CD4-positive, alpha-beta T cell treated with Interleukin-6 for 4 hours (primary cell): ENCODE results near the gene SYNGR3.

ENCODE experiments used
- DNase-seq: peaks from one replicate; pipeline ENCODE4 v3.0.0-alpha.2; 2020; ENCODE audit warnings: mixed read lengths

Gene SYNGR3

DNA sequence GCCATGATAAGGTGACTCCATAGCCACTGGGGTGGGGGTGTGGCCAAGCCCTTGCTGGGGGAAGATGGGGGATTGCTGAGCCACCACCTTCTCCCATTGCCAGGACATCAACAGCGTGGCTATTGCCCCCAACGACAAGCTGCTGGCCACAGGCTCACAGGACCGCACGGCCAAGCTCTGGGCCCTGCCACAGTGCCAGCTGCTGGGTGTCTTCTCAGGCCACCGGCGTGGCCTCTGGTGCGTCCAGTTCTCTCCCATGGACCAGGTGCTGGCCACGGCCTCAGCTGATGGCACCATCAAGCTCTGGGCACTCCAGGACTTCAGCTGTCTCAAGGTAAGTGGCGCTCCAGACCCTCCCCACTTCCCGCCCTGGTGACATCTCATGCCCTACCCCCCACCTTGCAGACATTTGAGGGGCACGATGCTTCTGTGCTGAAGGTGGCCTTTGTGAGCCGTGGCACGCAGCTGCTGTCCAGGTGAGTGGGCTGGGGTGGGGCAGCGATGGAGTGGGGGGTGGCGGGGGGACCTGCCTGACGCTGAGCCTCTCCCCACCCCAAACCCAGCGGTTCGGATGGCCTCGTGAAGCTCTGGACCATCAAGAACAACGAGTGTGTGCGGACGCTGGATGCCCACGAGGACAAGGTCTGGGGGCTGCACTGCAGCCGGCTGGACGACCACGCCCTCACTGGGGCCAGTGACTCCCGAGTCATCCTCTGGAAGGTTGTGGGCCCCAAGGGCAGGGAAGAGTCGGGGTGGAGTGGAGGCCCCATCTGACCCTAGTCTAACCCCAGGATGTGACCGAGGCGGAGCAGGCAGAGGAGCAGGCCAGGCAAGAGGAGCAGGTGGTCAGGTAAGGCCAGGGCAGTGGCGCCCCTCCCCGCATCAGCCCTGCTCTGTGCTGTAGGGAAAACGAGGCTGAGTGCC is 12.6 kb upstream of the SYNGR3 start:
- DNase-seq, result no peak

DNA sequence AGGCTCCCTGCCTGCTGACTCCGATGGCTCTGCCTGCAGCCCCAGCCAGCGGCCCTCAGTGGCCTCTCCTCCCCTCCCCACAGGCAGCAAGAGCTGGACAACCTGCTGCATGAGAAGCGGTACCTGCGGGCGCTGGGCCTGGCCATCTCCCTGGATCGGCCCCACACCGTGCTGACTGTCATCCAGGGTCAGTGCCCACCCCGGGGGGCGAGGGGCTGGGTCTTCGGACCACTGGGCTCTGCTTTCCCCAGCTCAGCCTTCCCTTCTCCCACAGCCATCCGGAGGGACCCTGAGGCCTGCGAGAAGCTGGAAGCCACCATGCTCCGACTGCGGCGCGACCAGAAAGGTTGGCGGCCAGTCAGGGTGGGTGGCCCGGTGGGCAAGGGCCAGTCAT is 11.9 kb upstream of the SYNGR3 start:
- no peak for DNase-seq

DNA sequence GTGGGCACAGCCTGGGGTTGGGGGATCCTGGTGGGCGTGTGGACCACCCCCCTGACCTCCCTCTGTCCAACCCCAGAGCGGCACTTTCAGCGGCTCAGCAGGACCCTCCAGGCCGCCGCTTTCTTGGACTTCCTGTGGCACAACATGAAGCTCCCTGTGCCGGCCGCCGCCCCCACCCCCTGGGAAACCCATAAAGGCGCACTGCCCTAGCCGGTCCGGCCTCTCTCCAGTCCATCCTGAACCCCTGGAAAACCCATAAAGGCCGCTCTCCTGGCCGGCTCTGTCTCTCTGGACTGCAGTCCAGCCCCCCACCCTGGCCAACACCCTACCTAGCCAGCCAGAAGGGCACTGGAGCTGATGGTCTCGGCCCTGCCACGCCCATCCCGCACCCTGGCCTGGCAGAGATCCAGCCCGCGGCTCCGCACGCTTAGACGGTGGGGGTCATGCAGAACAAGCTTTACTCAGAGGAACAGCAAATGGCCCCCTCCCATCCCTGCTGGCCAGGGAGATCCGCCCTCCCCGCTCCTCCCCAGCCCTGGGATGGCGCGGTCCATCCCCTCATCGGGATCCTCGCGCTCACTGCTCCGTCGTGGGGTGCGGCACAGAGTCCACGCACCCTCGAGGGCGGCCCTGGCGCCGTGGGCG is 11.2 kb upstream of the SYNGR3 start:
- no peak for DNase-seq

DNA sequence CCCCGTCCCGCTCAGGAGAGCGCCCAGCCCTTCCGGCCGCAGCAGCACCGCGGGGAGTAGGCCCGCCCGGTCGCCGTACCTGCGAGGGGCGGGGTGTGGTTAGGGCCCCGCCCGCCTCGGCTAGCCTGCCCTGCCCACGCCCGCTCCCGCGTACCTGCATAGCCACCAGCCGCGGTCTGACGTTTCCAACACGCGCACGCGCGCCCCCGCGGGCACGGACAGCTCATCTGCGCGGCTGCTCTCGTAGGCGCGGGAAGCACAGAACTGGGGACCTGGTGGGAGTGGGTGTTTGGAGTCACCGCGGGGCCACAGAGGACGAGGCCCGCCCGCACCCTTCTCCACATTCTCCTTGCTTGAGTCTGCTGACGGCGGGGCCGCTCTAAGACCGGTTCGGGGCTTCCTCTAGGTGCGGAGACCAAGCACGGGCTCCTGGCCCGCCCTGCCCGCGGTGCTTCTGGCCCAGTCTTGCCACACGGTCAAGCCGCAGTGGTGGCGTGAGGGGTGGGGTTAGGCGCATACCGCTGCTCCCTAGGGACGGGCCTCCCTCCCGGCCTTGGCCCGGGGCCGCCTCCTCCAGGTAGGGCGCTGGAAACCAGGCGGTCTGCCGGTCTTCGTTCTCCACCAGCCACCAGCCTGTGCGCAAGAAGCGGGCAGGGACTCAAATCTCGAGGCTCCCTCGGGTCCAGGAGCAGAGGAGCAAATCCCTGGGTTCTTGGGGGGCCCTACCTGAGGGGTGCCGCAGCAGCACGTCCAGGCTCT is 10.3 kb upstream of the SYNGR3 start:
- peak; percentile 54 for DNase-seq

DNA sequence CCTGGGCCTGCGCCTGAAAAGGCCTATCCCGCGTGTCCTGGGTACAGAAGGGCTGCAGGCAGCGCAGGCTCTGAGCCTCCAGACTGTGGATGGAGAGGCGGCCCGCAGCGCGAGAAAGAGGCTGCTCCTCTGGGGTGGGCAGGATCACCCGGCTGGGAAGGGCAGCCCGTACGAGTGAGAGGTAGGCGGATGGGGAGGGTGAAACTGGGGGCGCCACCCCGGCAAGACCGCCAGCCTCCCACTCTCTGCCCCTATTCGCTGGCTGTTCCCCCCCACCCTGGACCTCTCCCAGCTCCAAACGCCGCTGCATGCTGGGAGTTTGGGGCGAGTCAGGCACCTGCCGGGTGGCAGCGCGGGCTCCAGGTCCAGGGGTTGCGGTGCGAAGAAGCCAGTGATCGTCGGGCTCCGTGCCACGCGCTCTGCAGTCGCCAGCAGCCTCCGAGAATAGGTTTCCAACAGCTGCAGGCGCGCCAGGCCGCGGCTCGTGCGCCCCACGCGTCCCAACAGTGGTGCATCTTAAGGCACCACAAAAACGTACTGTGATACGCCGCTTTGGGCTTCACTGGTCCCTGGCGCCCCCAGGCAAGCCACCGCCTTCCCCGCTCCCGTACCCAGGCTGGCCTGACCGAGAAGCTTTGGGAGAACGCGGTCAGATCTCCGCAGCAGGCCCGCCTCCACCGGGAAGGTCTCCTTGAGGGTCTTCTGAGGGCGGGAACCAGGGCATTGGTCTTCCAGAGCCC is 9.6 kb upstream of the SYNGR3 start:
- DNase-seq, result no peak

DNA sequence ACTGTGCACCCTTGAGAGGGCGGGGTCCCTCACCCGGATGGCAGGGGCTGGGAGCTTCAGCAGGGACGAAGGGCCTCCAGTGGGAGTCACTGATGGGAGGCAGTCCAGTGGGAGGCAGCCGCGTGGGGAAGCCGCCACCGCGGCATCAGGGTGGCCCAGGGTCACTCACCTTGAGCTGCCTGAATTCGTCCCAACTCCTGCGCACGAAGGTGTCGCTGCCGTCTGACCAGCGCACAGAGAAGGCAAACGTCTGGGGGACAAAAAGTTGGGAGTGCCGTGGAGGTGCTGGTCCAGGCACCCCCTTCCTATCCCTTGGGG is 9.0 kb upstream of the SYNGR3 start:
- DNase-seq, result no peak

DNA sequence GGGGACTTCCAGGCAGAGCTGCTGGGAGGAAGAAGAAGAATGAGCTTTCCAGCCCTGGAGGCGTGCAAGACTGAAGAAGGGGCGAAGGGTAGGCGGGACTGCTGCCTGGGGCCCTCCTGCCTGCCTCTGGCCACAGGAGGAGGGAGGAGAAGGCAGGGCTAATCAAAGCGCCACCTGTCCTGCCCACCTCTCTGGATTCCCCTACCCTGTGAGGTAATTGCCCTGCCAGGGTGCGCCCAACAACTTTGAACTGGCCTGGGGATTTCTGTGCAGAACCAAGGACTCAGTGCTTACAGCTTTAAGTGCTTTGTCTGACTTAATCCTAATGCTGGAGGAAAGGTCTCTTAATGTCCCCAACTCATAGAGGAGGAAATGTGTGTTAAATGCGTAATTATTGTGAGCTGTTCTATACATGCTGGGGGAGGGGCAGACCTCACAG is 8.4 kb upstream of the SYNGR3 start, which contains the start of gene NOXO1:
NOXO1 (minus strand) TSS at position 72 of the 439 bp plus-strand sequence. CDS start 290 bp downstream, outside the sequence.
- DNase-seq, result no peak

DNA sequence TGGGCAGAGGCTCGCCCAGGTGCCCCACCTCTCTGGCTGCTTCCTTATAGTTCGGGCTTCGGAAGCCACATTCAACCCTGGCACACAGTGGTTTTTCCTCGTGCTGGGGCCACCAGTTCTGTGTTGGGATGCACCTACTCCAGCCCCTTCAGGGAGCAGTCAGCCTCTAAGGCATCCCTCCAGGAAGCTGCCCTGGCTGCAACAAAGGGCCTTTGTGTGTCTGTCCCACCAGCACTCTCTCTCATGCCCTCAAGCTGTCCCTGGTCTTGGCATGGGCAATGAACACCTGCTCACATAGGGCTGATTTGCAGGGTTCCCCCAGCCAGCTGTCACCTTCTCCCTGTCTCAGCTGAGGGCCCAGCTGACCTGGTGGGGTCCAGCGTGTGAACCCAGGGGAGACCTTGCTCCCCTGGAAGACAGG is 7.7 kb upstream of the SYNGR3 start:
- no peak for DNase-seq

DNA sequence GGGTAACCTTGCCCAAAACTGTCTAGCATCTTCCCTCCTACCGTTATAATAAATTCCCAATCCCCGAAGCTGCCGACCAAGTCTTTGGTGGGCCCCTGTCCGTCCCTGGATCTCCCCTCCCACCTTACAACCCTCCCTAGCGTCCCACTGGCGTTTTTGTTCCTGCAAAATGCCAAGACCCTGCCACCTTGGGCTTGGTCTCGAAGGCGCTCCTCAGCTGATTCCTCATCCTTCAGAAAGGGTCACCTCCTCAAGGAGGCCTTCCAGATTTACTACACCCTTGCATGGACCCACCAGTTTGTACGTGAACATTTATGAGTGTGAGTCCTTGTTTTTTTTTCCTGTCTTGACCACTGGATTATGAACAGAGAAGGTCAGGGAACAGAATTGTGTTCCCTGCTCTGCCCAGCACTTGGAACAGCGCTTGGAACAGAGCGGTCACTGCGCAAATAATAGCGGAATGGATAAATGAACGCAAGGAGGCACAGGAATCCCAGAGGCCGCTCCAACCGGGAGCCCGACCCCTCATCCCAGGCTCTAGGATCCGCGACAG is 6.7 kb upstream of the SYNGR3 start:
- DNase-seq, result no peak

DNA sequence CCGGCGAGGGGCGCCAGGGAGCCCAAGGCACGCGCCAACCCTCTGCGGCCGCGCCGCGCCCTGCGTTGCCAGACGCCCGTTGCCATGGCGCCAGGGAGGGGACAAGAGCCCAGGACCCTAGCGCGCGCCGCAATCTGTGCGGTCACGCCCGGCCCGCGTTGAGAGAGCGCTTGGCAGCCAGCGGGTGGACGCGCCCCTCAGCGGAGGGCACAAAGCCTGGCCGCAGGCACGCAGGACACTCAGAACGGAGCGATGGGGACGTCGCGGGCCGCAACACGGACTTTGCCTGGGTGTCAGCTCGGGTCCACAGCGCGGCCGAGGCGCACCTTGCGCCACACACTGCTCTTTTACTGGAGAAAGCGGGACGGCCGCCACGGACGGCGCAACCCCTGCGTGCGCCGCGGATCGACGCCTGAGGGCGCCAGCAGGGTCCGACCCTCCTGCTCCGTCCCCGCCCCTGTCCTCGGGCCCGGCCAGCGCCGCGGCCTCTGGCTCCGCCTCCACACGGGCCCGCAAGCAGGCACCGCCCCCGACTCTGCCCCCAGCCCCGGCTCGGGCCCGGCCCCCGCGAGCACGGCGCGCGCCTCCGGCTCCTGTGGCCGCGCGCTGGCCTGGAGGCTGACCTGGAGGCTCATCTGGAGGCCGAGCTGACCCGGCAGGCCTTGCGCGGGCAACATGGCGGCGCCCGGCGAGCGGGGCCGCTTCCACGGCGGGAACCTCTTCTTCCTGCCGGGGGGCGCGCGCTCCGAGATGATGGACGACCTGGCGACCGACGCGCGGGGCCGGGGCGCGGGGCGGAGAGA is 6.0 kb upstream of the SYNGR3 start, which contains the start of gene GFER:
GFER (plus strand) TSS at position 650 of the 803 bp plus-strand sequence; CDS start at position 676, 26 bp downstream.
- peak; percentile 79 for DNase-seq

DNA sequence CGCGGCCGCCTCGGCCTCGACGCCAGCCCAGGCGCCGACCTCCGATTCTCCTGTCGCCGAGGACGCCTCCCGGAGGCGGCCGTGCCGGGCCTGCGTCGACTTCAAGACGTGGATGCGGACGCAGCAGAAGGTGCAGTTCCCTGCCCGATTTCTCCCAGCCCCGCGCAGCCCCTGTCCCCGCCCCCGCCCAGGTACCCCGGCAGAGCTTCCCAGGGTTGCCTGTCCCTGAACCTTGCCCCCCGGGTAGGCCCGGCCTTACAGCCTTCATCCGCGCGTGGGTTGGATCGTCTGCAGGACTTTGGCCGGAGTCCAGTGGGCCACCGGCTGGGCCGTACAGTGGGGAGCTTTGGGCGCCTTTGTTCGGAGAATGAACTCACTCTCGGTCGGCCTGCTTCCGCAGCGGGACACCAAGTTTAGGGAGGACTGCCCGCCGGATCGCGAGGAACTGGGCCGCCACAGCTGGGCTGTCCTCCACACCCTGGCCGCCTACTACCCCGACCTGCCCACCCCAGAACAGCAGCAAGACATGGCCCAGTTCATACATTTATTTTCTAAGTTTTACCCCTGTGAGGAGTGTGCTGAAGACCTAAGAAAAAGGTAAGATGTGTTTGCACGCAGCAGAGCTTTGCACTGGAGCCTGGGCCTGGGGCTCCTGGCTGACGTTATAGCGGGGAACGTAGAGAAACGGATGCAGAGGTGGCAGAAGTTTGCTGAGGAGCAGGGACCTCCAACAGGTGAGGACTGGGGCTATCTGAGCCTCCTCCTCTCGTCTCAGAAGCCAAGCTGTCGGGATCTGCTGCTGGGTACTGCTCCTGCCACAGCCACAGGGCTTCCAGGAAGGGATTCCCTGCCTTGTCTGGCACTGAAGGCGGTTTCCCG is 5.2 kb upstream of the SYNGR3 start:
- peak; percentile 49 for DNase-seq

DNA sequence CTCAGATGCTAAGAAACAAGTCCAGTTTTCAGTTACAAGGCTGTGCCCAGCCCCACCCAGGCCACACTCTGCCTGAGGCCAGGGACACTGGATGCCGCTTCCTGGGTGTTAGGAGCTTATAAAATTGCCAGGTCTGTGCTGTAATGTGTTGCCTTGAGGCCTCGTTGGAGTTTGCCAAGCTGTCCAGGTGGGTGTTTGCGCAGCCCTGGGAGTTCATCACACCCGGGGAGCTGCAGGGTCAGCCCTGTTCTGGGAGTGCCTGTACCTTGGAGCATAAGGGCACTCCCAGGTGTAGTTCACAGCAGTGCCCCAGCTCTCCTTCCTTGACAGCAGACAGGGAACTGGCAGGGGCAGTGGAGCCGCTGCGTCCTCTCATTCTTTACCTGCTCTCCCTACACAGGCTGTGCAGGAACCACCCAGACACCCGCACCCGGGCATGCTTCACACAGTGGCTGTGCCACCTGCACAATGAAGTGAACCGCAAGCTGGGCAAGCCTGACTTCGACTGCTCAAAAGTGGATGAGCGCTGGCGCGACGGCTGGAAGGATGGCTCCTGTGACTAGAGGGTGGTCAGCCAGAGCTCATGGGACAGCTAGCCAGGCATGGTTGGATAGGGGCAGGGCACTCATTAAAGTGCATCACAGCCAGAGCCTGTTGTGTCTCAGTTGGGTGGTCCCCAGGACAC is 4.2 kb upstream of the SYNGR3 start:
- no peak for DNase-seq

DNA sequence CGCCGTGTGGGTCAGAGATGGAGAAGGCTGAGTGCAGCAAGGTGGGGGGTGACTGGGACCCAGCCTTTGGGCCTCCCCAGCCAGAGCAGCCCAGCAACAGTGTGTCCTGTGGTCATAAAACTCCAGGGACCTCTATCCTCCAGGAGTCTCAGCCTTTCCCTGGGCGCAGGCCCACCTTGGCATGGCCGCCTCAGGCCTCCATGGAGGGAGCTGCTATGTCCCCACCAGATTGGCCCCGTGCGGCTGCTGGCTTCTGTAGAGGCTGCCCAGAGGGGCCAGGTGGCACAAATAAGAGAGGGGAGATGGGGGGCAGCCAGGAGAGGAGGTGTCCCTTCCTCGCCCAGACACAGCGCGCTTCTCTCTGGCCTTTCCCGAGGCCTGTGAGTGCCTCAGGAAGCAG is 2.6 kb upstream of the SYNGR3 start:
- no peak for DNase-seq

DNA sequence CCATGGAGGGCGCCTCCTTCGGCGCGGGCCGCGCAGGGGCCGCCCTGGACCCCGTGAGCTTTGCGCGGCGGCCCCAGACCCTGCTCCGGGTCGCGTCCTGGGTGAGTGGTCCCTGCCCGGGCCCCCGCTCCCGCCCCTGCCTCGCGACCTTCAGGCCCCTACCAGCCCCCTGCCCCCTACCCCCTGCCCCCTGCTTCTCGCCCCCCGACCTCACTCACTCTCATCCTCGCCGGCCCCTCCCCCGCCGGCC is 256 bp downstream of the SYNGR3 start:
- no peak for DNase-seq

DNA sequence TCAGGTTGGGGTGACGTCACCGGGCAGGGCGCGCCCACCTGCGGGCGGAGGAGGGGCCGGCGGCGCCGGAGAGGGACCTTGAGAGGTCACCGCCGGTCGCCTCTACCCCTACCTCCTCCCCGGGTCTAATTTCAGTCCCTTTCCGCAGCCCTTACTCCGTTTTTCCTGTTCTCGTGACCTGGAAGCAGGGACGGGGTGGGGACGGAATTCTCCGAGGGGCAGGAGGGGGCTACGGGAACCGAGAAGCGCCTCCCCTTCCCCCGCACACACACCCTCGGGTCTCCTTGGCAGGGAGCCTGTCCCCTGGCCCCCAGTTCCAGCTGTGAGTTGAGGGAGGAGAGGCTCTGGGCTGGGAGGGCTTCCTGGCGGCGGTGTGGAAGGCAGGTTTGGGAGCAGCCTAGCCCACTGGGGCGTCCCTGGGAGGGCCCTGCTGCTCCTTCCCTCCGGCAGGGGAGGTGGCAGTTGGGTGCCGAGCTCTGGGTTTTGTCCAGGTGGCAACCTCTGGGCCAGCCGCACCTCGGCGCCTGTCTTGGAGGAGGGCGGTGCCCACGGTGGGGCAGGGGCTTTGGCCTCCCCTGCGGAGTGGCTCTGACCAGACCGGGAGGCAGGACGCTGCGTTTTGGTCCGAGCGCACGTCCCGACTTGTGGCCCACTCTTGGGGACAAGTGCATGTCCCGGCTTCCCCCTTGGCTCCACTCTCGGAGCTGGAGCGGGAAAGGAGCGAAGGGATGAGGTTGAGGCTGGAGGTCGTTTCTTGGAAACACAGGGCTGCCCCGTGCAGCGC is 773 bp downstream of the SYNGR3 start:
- DNase-seq, result peak; percentile 59

DNA sequence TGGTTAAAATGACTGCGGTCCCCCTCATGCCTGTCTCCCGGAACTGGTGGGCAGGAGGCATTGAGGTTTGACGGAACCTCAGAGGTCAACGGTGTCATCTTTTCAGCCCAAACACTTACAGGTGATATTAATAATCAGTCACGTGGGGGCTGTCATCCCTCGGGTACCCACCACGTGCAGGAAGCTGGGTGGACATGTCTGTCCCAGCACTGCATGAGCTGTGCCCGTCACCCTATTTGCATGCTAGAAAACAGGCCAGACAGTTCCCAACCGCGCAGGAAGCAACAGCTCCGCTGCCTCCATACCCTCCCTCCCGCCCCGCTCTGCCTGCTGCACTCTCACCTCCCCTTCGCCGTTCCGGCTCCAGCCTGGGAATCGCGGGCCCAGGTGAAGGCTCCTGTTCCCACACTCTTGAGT is 1.4 kb downstream of the SYNGR3 start:
- peak; percentile 70 for DNase-seq

DNA sequence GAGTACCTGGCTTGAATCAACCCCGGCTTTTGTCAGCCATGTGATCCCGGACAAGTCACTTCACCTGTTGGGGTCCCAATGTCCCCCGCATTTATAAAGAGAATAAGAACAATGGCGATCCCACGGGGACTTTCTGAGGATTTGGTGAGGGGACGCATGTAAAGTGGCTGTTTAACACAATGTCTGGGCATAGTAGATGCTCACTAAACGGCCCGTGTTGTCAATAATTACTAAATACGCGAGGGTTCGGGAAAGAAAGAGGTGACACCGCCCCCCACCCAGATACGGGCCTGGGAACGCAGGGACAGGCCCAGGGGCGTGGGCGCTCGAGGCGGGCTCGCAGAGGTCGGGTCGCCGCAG is 1.8 kb downstream of the SYNGR3 start:
- no peak for DNase-seq

DNA sequence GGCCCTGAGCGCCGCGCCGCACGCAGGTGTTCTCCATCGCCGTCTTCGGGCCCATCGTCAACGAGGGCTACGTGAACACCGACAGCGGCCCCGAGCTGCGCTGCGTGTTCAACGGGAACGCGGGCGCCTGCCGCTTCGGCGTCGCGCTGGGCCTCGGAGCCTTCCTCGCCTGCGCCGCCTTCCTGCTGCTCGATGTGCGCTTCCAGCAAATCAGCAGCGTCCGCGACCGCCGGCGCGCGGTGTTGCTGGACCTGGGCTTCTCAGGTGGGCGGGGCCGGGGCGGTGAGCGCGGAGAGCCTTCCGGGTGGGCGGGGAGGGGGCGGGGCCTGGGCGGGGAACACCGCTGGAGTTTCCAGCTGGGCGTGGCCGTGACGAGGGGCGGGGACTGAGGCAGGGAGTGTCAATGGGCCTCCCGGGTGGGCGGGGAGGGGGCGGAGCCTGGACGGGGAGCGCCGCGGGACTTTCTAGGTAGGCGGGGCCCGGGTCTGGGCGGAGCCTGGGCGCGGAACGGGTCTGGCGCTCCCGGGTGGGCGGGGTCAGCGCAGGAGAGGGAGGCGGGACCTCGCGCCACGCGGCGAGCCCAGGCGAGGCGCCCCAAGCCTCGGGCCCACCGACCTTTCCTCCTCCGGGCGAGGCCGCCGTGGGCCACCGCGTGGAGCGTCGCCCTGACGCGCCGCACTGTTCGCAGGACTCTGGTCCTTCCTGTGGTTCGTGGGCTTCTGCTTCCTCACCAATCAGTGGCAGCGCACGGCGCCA is 2.4 kb downstream of the SYNGR3 start:
- DNase-seq, result peak; percentile 99
